Activated T-cell treated with anti-CD3 and anti-CD28 coated beads, Interleukin-2, amount 50 U/mL, for 24 hours (primary cell): ENCODE data around the gene FGFBP3.

ENCODE experiments used
- DNase-seq: peaks from one replicate; pipeline ENCODE4 v3.0.0-alpha.2; 2020
- H3K27ac Mint-ChIP-seq: 2 replicates; pipeline ENCODE4 v1.8.0; 2020; ENCODE audit warnings: mild to moderate bottlenecking, mixed read lengths
- H3K27me3 Mint-ChIP-seq: 2 replicates; pipeline ENCODE4 v1.8.0; 2020; ENCODE audit warnings: mixed read lengths
- H3K36me3 Mint-ChIP-seq: 2 replicates; pipeline ENCODE4 v1.8.0; 2020; ENCODE audit warnings: low read depth, mixed read lengths
- H3K4me1 Mint-ChIP-seq: 2 replicates; pipeline ENCODE4 v1.8.0; 2020; ENCODE audit warnings: low read depth, mixed read lengths
- H3K4me3 Mint-ChIP-seq: 2 replicates; pipeline ENCODE4 v1.8.0; 2020; ENCODE audit warnings: mild to moderate bottlenecking, moderate library complexity, mixed read lengths
- H3K9me3 Mint-ChIP-seq: 2 replicates; pipeline ENCODE4 v1.8.0; 2020; ENCODE audit warnings: mixed read lengths

The FGFBP3 gene

GRCh38 chr10:91909117-91909677 lies at the start of gene FGFBP3:
TSS of gene FGFBP3 (minus strand) at chr10:91909486. CDS start at chr10:91908969, 517 bp downstream.
- Mint-ChIP-seq H3K36me3 (peaks cover 22% of the 10 kb centered on the region), H3K4me1 (peaks cover 31% of the 10 kb centered on the region), H3K9me3 (no peaks in the 10 kb centered on the region), H3K4me3 (peak within 1 kb of the TSS; percentile 89), H3K27ac (peak within 1 kb of the TSS; percentile 93), H3K27me3 (peaks cover 11% of the 10 kb centered on the region)
- DNase-seq = peak; percentile 50

- DNase-seq = no peak
- Mint-ChIP-seq H3K4me1 (no peaks in the 10 kb centered on the region), H3K27me3 (no peaks in the 10 kb centered on the region), H3K9me3 (no peaks in the 10 kb centered on the region), H3K36me3 (peaks cover 92% of the 10 kb centered on the region), H3K4me3 (no peak overlapping the region), H3K27ac (peak overlapping the region; percentile 44)
Measured at GRCh38 chr10:91957091-91957490, 47.8 kb upstream of the FGFBP3 start.

- no peak for DNase-seq
- Mint-ChIP-seq H3K36me3 (peaks cover 91% of the 10 kb centered on the region), H3K4me3 (no peak overlapping the region), H3K9me3 (no peaks in the 10 kb centered on the region), H3K27ac (no peak overlapping the region), H3K27me3 (no peaks in the 10 kb centered on the region), H3K4me1 (no peaks in the 10 kb centered on the region)
Measured at GRCh38 chr10:91955114-91955513, 45.8 kb upstream of the FGFBP3 start.

GRCh38 chr10:91953600-91954160 lies 44.4 kb upstream of the FGFBP3 start:
- Mint-ChIP-seq H3K4me3 (no peak overlapping the region), H3K27ac (peak overlapping the region; percentile 5), H3K27me3 (no peaks in the 10 kb centered on the region), H3K9me3 (no peaks in the 10 kb centered on the region), H3K4me1 (peaks cover 2% of the 10 kb centered on the region), H3K36me3 (peaks cover 92% of the 10 kb centered on the region)
- DNase-seq = no peak

- no peak for DNase-seq
- Mint-ChIP-seq H3K9me3 (no peaks in the 10 kb centered on the region), H3K27ac (peak overlapping the region; percentile 88), H3K27me3 (no peaks in the 10 kb centered on the region), H3K4me3 (peak overlapping the region; percentile 33), H3K4me1 (peaks cover 41% of the 10 kb centered on the region), H3K36me3 (peaks cover 83% of the 10 kb centered on the region)
Measured at GRCh38 chr10:91944880-91945630, 35.8 kb upstream of the FGFBP3 start.

- Mint-ChIP-seq H3K27me3 (no peaks in the 10 kb centered on the region), H3K9me3 (no peaks in the 10 kb centered on the region), H3K4me3 (no peak overlapping the region), H3K36me3 (peaks cover 83% of the 10 kb centered on the region), H3K27ac (no peak overlapping the region), H3K4me1 (peaks cover 47% of the 10 kb centered on the region)
- no peak for DNase-seq
Measured at GRCh38 chr10:91941426-91941825, 32.1 kb upstream of the FGFBP3 start.

- H3K9me3 Mint-ChIP-seq = no peaks in the 10 kb centered on the region
- H3K36me3 Mint-ChIP-seq = peaks cover 85% of the 10 kb centered on the region
- H3K27ac Mint-ChIP-seq = no peak overlapping the region
- H3K4me3 Mint-ChIP-seq = no peak overlapping the region
- no peaks in the 10 kb centered on the region for H3K27me3 Mint-ChIP-seq
- peaks cover 41% of the 10 kb centered on the region for H3K4me1 Mint-ChIP-seq
- DNase-seq = no peak
Measured at GRCh38 chr10:91939653-91940052, 30.4 kb upstream of the FGFBP3 start.

- Mint-ChIP-seq H3K4me1 (peaks cover 57% of the 10 kb centered on the region), H3K9me3 (no peaks in the 10 kb centered on the region), H3K36me3 (peaks cover 82% of the 10 kb centered on the region), H3K27me3 (no peaks in the 10 kb centered on the region), H3K4me3 (no peak overlapping the region), H3K27ac (no peak overlapping the region)
- no peak for DNase-seq
Measured at GRCh38 chr10:91935886-91936285, 26.6 kb upstream of the FGFBP3 start.

GRCh38 chr10:91932737-91933136 lies 23.5 kb upstream of the FGFBP3 start:
- Mint-ChIP-seq H3K27ac (no peak overlapping the region), H3K27me3 (no peaks in the 10 kb centered on the region), H3K36me3 (peaks cover 75% of the 10 kb centered on the region), H3K9me3 (no peaks in the 10 kb centered on the region), H3K4me1 (peaks cover 68% of the 10 kb centered on the region), H3K4me3 (no peak overlapping the region)
- no peak for DNase-seq

- H3K27me3 Mint-ChIP-seq = no peaks in the 10 kb centered on the region
- peaks cover 72% of the 10 kb centered on the region for H3K4me1 Mint-ChIP-seq
- peak overlapping the region; percentile 56 for H3K27ac Mint-ChIP-seq
- no peaks in the 10 kb centered on the region for H3K9me3 Mint-ChIP-seq
- H3K36me3 Mint-ChIP-seq = peaks cover 72% of the 10 kb centered on the region
- DNase-seq = no peak
- H3K4me3 Mint-ChIP-seq = no peak overlapping the region
Measured at GRCh38 chr10:91931526-91932190, 22.4 kb upstream of the FGFBP3 start.

- no peak for DNase-seq
- Mint-ChIP-seq H3K27me3 (no peaks in the 10 kb centered on the region), H3K27ac (no peak overlapping the region), H3K9me3 (no peaks in the 10 kb centered on the region), H3K4me3 (no peak overlapping the region), H3K36me3 (peaks cover 72% of the 10 kb centered on the region), H3K4me1 (peaks cover 76% of the 10 kb centered on the region)
Measured at GRCh38 chr10:91930939-91931338, 21.7 kb upstream of the FGFBP3 start.

- Mint-ChIP-seq H3K27me3 (no peaks in the 10 kb centered on the region), H3K27ac (no peak overlapping the region), H3K4me1 (peaks cover 50% of the 10 kb centered on the region), H3K4me3 (peak overlapping the region; percentile 92), H3K9me3 (no peaks in the 10 kb centered on the region), H3K36me3 (peaks cover 48% of the 10 kb centered on the region)
- no peak for DNase-seq
Measured at GRCh38 chr10:91925022-91925320, 15.7 kb upstream of the FGFBP3 start.

GRCh38 chr10:91924212-91925021 lies 15.1 kb upstream of the FGFBP3 start:
- H3K4me3 Mint-ChIP-seq = peak overlapping the region; percentile 92
- peaks cover 48% of the 10 kb centered on the region for H3K36me3 Mint-ChIP-seq
- H3K9me3 Mint-ChIP-seq = no peaks in the 10 kb centered on the region
- H3K27ac Mint-ChIP-seq = peak overlapping the region; percentile 99
- peaks cover 50% of the 10 kb centered on the region for H3K4me1 Mint-ChIP-seq
- H3K27me3 Mint-ChIP-seq = no peaks in the 10 kb centered on the region
- DNase-seq = no peak
